ENCODE results near the gene ALAS1.

ALAS1 gene

GRCh38 chr3:52245322-52246263 lies 47.6 kb downstream of the ALAS1 start, which contains the start of gene PPM1M:
TSS of gene PPM1M (plus strand) at chr3:52245759. CDS start at chr3:52245825, 66 bp downstream.
- H3K36me3 ChIP-seq (ENCODE audit: insufficient read depth, insufficient read length, low read length), result peaks cover 28% of the 10 kb centered on the region
- H3K9me3 ChIP-seq (ENCODE audit: insufficient read depth, low read length), result no peaks in the 10 kb centered on the region
- peak within 1 kb of the TSS; percentile 51 for H3K4me3 ChIP-seq (ENCODE audit: insufficient read length, low read depth)
- no peak for TF ChIP-seq SUZ12 (IDR thresholded peaks at IDR 0.05; ENCODE audit: extremely low read depth, insufficient read depth, insufficient read length)
- no peak for TF ChIP-seq ZNF274 (IDR thresholded peaks at IDR 0.05; ENCODE audit: low read depth, low read length)
- no peak for TF ChIP-seq YY1 (IDR thresholded peaks at IDR 0.05; ENCODE audit: insufficient read depth, insufficient read length)
- peaks cover 22% of the 10 kb centered on the region for H3K4me1 ChIP-seq (ENCODE audit: insufficient read depth, insufficient read length)
- H3K27me3 ChIP-seq (ENCODE audit: insufficient read depth, insufficient read length), result peaks cover 19% of the 10 kb centered on the region
- H3K9ac ChIP-seq (ENCODE audit: insufficient read length, low read depth), result peak within 1 kb of the TSS; percentile 81
- peak; percentile 51 for DNase-seq (ENCODE audit: low read depth, low spot score)

- Histone ChIP-seq H3K4me1 (ENCODE audit: insufficient read depth, insufficient read length) (peaks cover 22% of the 10 kb centered on the region), H3K9ac (ENCODE audit: insufficient read length, low read depth) (peak overlapping the region; percentile 81), H3K27me3 (ENCODE audit: insufficient read depth, insufficient read length) (peaks cover 19% of the 10 kb centered on the region), H3K9me3 (ENCODE audit: insufficient read depth, low read length) (no peaks in the 10 kb centered on the region), H3K36me3 (ENCODE audit: insufficient read depth, insufficient read length, low read length) (peaks cover 30% of the 10 kb centered on the region), H3K4me3 (ENCODE audit: insufficient read length, low read depth) (peak overlapping the region; percentile 51)
- TF ChIP-seq SUZ12 (IDR thresholded peaks at IDR 0.05; ENCODE audit: extremely low read depth, insufficient read depth, insufficient read length) (no peak), ZNF274 (IDR thresholded peaks at IDR 0.05; ENCODE audit: low read depth, low read length) (no peak), YY1 (IDR thresholded peaks at IDR 0.05; ENCODE audit: insufficient read depth, insufficient read length) (no peak)
- no peak for DNase-seq (ENCODE audit: low read depth, low spot score)
Measured at GRCh38 chr3:52246264-52246620, 48.3 kb downstream of the ALAS1 start.

- no peak overlapping the region for H3K4me3 ChIP-seq (ENCODE audit: insufficient read length, low read depth)
- H3K4me1 ChIP-seq (ENCODE audit: insufficient read depth, insufficient read length), result peaks cover 22% of the 10 kb centered on the region
- peaks cover 35% of the 10 kb centered on the region for H3K36me3 ChIP-seq (ENCODE audit: insufficient read depth, insufficient read length, low read length)
- H3K9ac ChIP-seq (ENCODE audit: insufficient read length, low read depth), result peak overlapping the region; percentile 81
- H3K9me3 ChIP-seq (ENCODE audit: insufficient read depth, low read length), result no peaks in the 10 kb centered on the region
- DNase-seq (ENCODE audit: low read depth, low spot score), result no peak
- no peak for TF ChIP-seq SUZ12 (IDR thresholded peaks at IDR 0.05; ENCODE audit: extremely low read depth, insufficient read depth, insufficient read length)
- no peak for TF ChIP-seq YY1 (IDR thresholded peaks at IDR 0.05; ENCODE audit: insufficient read depth, insufficient read length)
- TF ChIP-seq ZNF274 (IDR thresholded peaks at IDR 0.05; ENCODE audit: low read depth, low read length), result no peak
- H3K27me3 ChIP-seq (ENCODE audit: insufficient read depth, insufficient read length), result peaks cover 19% of the 10 kb centered on the region
Measured at GRCh38 chr3:52246728-52247408, 48.9 kb downstream of the ALAS1 start.

GRCh38 chr3:52247409-52248164 lies 49.6 kb downstream of the ALAS1 start:
- H3K27me3 ChIP-seq (ENCODE audit: insufficient read depth, insufficient read length), result peaks cover 19% of the 10 kb centered on the region
- H3K4me1 ChIP-seq (ENCODE audit: insufficient read depth, insufficient read length), result peaks cover 22% of the 10 kb centered on the region
- no peak for DNase-seq (ENCODE audit: low read depth, low spot score)
- H3K36me3 ChIP-seq (ENCODE audit: insufficient read depth, insufficient read length, low read length), result peaks cover 41% of the 10 kb centered on the region
- H3K9ac ChIP-seq (ENCODE audit: insufficient read length, low read depth), result no peak overlapping the region
- H3K4me3 ChIP-seq (ENCODE audit: insufficient read length, low read depth), result no peak overlapping the region
- H3K9me3 ChIP-seq (ENCODE audit: insufficient read depth, low read length), result no peaks in the 10 kb centered on the region
- no peak for TF ChIP-seq SUZ12 (IDR thresholded peaks at IDR 0.05; ENCODE audit: extremely low read depth, insufficient read depth, insufficient read length)
- TF ChIP-seq YY1 (IDR thresholded peaks at IDR 0.05; ENCODE audit: insufficient read depth, insufficient read length), result no peak
- no peak for TF ChIP-seq ZNF274 (IDR thresholded peaks at IDR 0.05; ENCODE audit: low read depth, low read length)

- H3K27me3 ChIP-seq (ENCODE audit: insufficient read depth, insufficient read length), result peaks cover 19% of the 10 kb centered on the region
- no peak overlapping the region for H3K9ac ChIP-seq (ENCODE audit: insufficient read length, low read depth)
- no peak overlapping the region for H3K4me3 ChIP-seq (ENCODE audit: insufficient read length, low read depth)
- H3K4me1 ChIP-seq (ENCODE audit: insufficient read depth, insufficient read length), result peaks cover 22% of the 10 kb centered on the region
- DNase-seq (ENCODE audit: low read depth, low spot score), result no peak
- TF ChIP-seq ZNF274 (IDR thresholded peaks at IDR 0.05; ENCODE audit: low read depth, low read length) (no peak), YY1 (IDR thresholded peaks at IDR 0.05; ENCODE audit: insufficient read depth, insufficient read length) (no peak), SUZ12 (IDR thresholded peaks at IDR 0.05; ENCODE audit: extremely low read depth, insufficient read depth, insufficient read length) (no peak)
- no peaks in the 10 kb centered on the region for H3K9me3 ChIP-seq (ENCODE audit: insufficient read depth, low read length)
- peaks cover 47% of the 10 kb centered on the region for H3K36me3 ChIP-seq (ENCODE audit: insufficient read depth, insufficient read length, low read length)
Measured at GRCh38 chr3:52248165-52248541, 50.2 kb downstream of the ALAS1 start.

GRCh38 chr3:52248816-52249547 lies 51.0 kb downstream of the ALAS1 start:
- H3K27me3 ChIP-seq (ENCODE audit: insufficient read depth, insufficient read length), result peaks cover 19% of the 10 kb centered on the region
- H3K9ac ChIP-seq (ENCODE audit: insufficient read length, low read depth), result no peak overlapping the region
- TF ChIP-seq YY1 (IDR thresholded peaks at IDR 0.05; ENCODE audit: insufficient read depth, insufficient read length) (no peak), SUZ12 (IDR thresholded peaks at IDR 0.05; ENCODE audit: extremely low read depth, insufficient read depth, insufficient read length) (no peak), ZNF274 (IDR thresholded peaks at IDR 0.05; ENCODE audit: low read depth, low read length) (no peak)
- peaks cover 55% of the 10 kb centered on the region for H3K36me3 ChIP-seq (ENCODE audit: insufficient read depth, insufficient read length, low read length)
- no peak for DNase-seq (ENCODE audit: low read depth, low spot score)
- H3K4me1 ChIP-seq (ENCODE audit: insufficient read depth, insufficient read length), result peaks cover 19% of the 10 kb centered on the region
- no peaks in the 10 kb centered on the region for H3K9me3 ChIP-seq (ENCODE audit: insufficient read depth, low read length)
- no peak overlapping the region for H3K4me3 ChIP-seq (ENCODE audit: insufficient read length, low read depth)

Measured in NT2/D1 (cell line).